ENCODE measurements around the gene KIAA1217.

GRCh38 chr10:24207781-24208611 is 942 bp upstream of the KIAA1217 start:
- TF ChIP-seq POLR2A (IDR thresholded peaks at IDR 0.05; ENCODE audit: low read length) (no peak), GATA1 (IDR thresholded peaks at IDR 0.05; ENCODE audit: low read depth, low read length) (no peak)
